CD14-positive monocyte (primary cell): ENCODE measurements around the gene PWWP2B. TPM values are rescaled to one million over a fixed set of nuclear protein-coding genes. Genes with fewer than 3 reads are reported as not detected.
A peak's percentile ranks its signal among the peaks of the same experiment; 100 is the strongest.

ENCODE experiments used
- DNase-seq, 3 donors: peaks; one replicate each; pipeline ENCODE4 v3.0.0-alpha.2; 2011 to 2022
- H2AFZ ChIP-seq: 2 replicates; pipeline ENCODE4 v1.6.0; 2012; ENCODE audit warnings: mild to moderate bottlenecking, low read depth, low read length, inconsistent platforms; ENCODE audit not compliant: insufficient read depth, poor library complexity, severe bottlenecking
- H3K27ac ChIP-seq, 2 donors: 1 replicate in 1 of 2; 2 replicates in 1 of 2; pipeline ENCODE4 v1.5.1; 2012 to 2013; ENCODE audit warnings: low read length in 2 of 2, control low read depth in 1 of 2, inconsistent platforms in 1 of 2, low read depth in 1 of 2, mild to moderate bottlenecking in 1 of 2
- H3K27me3 ChIP-seq, 2 donors: one replicate each; pipeline versions ENCODE4 v1.6.0 to v1.6.1; 2011 to 2013; ENCODE audit warnings: low read length in 2 of 2; ENCODE audit not compliant: control insufficient read depth in 2 of 2, insufficient read depth in 2 of 2
- H3K36me3 ChIP-seq, 2 donors: replicated peaks in 1 of 2; 1 replicate in 1 of 2; 2 replicates in 1 of 2; pipeline versions ENCODE4 v1.5.1 to v1.6.1; 2012 to 2013; ENCODE audit warnings: low read length in 2 of 2, control low read depth in 1 of 2, inconsistent platforms in 1 of 2, mild to moderate bottlenecking in 1 of 2; ENCODE audit not compliant: insufficient read depth in 2 of 2, control insufficient read depth in 1 of 2
- H3K4me1 ChIP-seq, 2 donors: 1 replicate in 1 of 2; 2 replicates in 1 of 2; pipeline versions ENCODE4 v1.5.1 to v1.6.1; 2012 to 2013; ENCODE audit warnings: low read length in 2 of 2, control low read depth in 1 of 2, inconsistent platforms in 1 of 2, mild to moderate bottlenecking in 1 of 2, moderate library complexity in 1 of 2; ENCODE audit not compliant: insufficient read depth in 2 of 2, control insufficient read depth in 1 of 2
- H3K4me2 ChIP-seq: replicated peaks from 2 replicates; pipeline ENCODE3; 2012; ENCODE audit warnings: low read length, moderate library complexity, mild to moderate bottlenecking; ENCODE audit not compliant: poor library complexity, severe bottlenecking; ENCODE audit errors: extremely low read depth
- H3K4me3 ChIP-seq, 3 experiments: fragments of 200-600 bp in 1 of 3; sonication (generic) in 1 of 3; replicated peaks in 1 of 3; 1 replicate in 2 of 3; 2 replicates in 1 of 3; pipeline ENCODE4 v1.5.1; 2011 to 2013; ENCODE audit warnings: low read length in 3 of 3, mild to moderate bottlenecking in 3 of 3, control low read depth in 2 of 3, low read depth in 2 of 3, inconsistent platforms in 1 of 3, moderate library complexity in 1 of 3
- H3K79me2 ChIP-seq: 2 replicates; pipeline ENCODE4 v1.6.0; 2012; ENCODE audit warnings: mild to moderate bottlenecking, control low read depth, inconsistent platforms, low read length, moderate library complexity; ENCODE audit not compliant: insufficient read depth
- H3K9ac ChIP-seq: 2 replicates; pipeline ENCODE4 v1.6.0; 2017; ENCODE audit warnings: low read length, mild to moderate bottlenecking; ENCODE audit not compliant: insufficient read depth, poor library complexity, severe bottlenecking
- H3K9me3 ChIP-seq, 2 donors: replicated peaks in 1 of 2; 1 replicate in 1 of 2; 2 replicates in 1 of 2; pipeline versions ENCODE4 v1.5.1 to v1.6.1; 2012 to 2013; ENCODE audit warnings: low read length in 2 of 2, control low read depth in 1 of 2; ENCODE audit not compliant: control insufficient read depth in 1 of 2, insufficient read depth in 1 of 2
- H4K20me1 ChIP-seq: 2 replicates; pipeline ENCODE4 v1.6.0; 2012; ENCODE audit warnings: mild to moderate bottlenecking, low read length, control low read depth, moderate library complexity; ENCODE audit not compliant: insufficient read depth
- H3K27ac Mint-ChIP-seq, 7 donors: one replicate each; pipeline ENCODE4 v1.8.0; 2020; ENCODE audit warnings: mild to moderate bottlenecking in 7 of 7, mixed read lengths in 7 of 7, moderate library complexity in 6 of 7, inconsistent platforms in 2 of 7
- H3K27me3 Mint-ChIP-seq, 3 donors: one replicate each; pipeline ENCODE4 v1.8.0; 2021 to 2022; ENCODE audit warnings: low read depth in 3 of 3, mild to moderate bottlenecking in 3 of 3, mixed read lengths in 3 of 3, moderate library complexity in 3 of 3, inconsistent platforms in 1 of 3
- H3K36me3 Mint-ChIP-seq, 2 donors: one replicate each; pipeline ENCODE4 v1.8.0; 2020; ENCODE audit warnings: mixed read lengths in 2 of 2, inconsistent platforms in 1 of 2, mild to moderate bottlenecking in 1 of 2
- H3K4me1 Mint-ChIP-seq: one replicate; pipeline ENCODE4 v1.8.0; 2020; ENCODE audit warnings: mild to moderate bottlenecking, mixed read lengths
- H3K4me3 Mint-ChIP-seq, 2 donors: one replicate each; pipeline ENCODE4 v1.8.0; 2020; ENCODE audit warnings: mild to moderate bottlenecking in 2 of 2, mixed read lengths in 2 of 2, moderate library complexity in 1 of 2
- H3K9me3 Mint-ChIP-seq, 7 donors: one replicate each; pipeline ENCODE4 v1.8.0; 2020 to 2022; ENCODE audit warnings: mixed read lengths in 7 of 7, mild to moderate bottlenecking in 6 of 7, moderate library complexity in 6 of 7, inconsistent platforms in 2 of 7
- WGBS: methylation state at CpG from one replicate; pipeline ENCODE4 v1.1.5; 2013; ENCODE audit warnings: missing lambda C conversion rate; ENCODE audit not compliant: insufficient coverage; 5-methylcytosine and 5-hydroxymethylcytosine counted together
- intact Hi-C, 2 donors: fragments of 100-400 bp; cut with micrococcal nuclease; formaldehyde crosslinking; loops; one replicate each; pipeline versions ENCODE4 v1.15.0 to v1.15.1; 2023
- polyA plus RNA-seq, 3 donors: library from polyadenylated mRNA; depleted of rRNA in 1 of 3; unstranded in 2 of 3; stranded (reverse) in 1 of 3; fragments of 300-500 nt in 2 of 3; fragments of >200 nt in 1 of 3; fragmentation: Illumina TruSeq in 2 of 3; gene quantifications; 1 replicate in 2 of 3; 2 replicates in 1 of 3; pipeline ENCODE4 v1.2.3, GENCODE V29; 2012 to 2021
- TF ChIP-seq, protein P1 (sequence below): fragments of 200-600 bp; IDR thresholded peaks from one replicate; pipeline ENCODE4 v1.8.0; 2022; ENCODE audit warnings: antibody characterized with exemption, mild to moderate bottlenecking

The PWWP2B gene
- polyA plus RNA-seq, 3 donors = 2.4 to 6.9 (median 2.7) TPM

GRCh38 chr10:132452651-132453469, 55.9 kb downstream of the PWWP2B start:
- H3K79me2 ChIP-seq = no peaks in the 10 kb centered on the region
- H3K27me3 ChIP-seq = peaks cover 0 to 2% of the 10 kb centered on the region in 2 donors
- H2AFZ ChIP-seq = no peak overlapping the region
- H4K20me1 ChIP-seq = no peaks in the 10 kb centered on the region
- H3K36me3 Mint-ChIP-seq = no peaks in the 10 kb centered on the region
- 3% methylated on average over 42 of the region's 45 CpGs for WGBS
- H3K4me1 ChIP-seq = peaks cover 44 to 48% of the 10 kb centered on the region in 2 donors
- no peaks in the 10 kb centered on the region for H3K9me3 Mint-ChIP-seq
- peaks cover 34% of the 10 kb centered on the region for H3K4me1 Mint-ChIP-seq
- peak overlapping the region; percentile 66 to 91 (median 82) for H3K27ac Mint-ChIP-seq
- peak overlapping the region; percentile 48 to 78 for H3K4me3 Mint-ChIP-seq
- no peaks in the 10 kb centered on the region for H3K9me3 ChIP-seq
- H3K36me3 ChIP-seq = no peaks in the 10 kb centered on the region
- H3K4me2 ChIP-seq = peak overlapping the region; percentile 63
- TF ChIP-seq, protein P1, sequence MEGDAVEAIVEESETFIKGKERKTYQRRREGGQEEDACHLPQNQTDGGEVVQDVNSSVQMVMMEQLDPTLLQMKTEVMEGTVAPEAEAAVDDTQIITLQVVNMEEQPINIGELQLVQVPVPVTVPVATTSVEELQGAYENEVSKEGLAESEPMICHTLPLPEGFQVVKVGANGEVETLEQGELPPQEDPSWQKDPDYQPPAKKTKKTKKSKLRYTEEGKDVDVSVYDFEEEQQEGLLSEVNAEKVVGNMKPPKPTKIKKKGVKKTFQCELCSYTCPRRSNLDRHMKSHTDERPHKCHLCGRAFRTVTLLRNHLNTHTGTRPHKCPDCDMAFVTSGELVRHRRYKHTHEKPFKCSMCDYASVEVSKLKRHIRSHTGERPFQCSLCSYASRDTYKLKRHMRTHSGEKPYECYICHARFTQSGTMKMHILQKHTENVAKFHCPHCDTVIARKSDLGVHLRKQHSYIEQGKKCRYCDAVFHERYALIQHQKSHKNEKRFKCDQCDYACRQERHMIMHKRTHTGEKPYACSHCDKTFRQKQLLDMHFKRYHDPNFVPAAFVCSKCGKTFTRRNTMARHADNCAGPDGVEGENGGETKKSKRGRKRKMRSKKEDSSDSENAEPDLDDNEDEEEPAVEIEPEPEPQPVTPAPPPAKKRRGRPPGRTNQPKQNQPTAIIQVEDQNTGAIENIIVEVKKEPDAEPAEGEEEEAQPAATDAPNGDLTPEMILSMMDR = peak; percentile 99
- peaks cover 2 to 6% (median 2%) of the 10 kb centered on the region in 3 donors for H3K27me3 Mint-ChIP-seq
- intact Hi-C loops = loop anchor here (2.0 to 5.0 kb wide), 6 partner anchors 64 to 230 kb away; partner anchors contain the start of genes INPP5A (in 2 of the 2) and STK32C (in 2 of the 2)
- H3K9ac ChIP-seq = peak overlapping the region; percentile 41
- H3K4me3 ChIP-seq = peak overlapping the region in 2 of 3 experiments; percentile 1 to 43
- H3K27ac ChIP-seq = peak overlapping the region; percentile 42 to 75
- DNase-seq = peak; percentile 77 to 91 (median 80)

- no peak overlapping the region for H3K9ac ChIP-seq
- intact Hi-C loops = loop anchor here (2.0 to 5.0 kb wide), 6 partner anchors 65 to 231 kb away; partner anchors contain the start of genes INPP5A (in 2 of the 2) and STK32C (in 2 of the 2)
Observed at GRCh38 chr10:132453470-132453861, 56.5 kb downstream of the PWWP2B start.

More at GRCh38 chr10:132453470-132453861, 56.5 kb downstream of the PWWP2B start:
- peak overlapping the region; percentile 21 for H2AFZ ChIP-seq
- H3K4me1 Mint-ChIP-seq = peaks cover 31% of the 10 kb centered on the region
- H3K27ac ChIP-seq = no peak overlapping the region
- no peaks in the 10 kb centered on the region for H3K36me3 Mint-ChIP-seq
- H4K20me1 ChIP-seq = no peaks in the 10 kb centered on the region
- no peaks in the 10 kb centered on the region for H3K79me2 ChIP-seq
- TF ChIP-seq, protein P1 = peak; percentile 71
- H3K27me3 Mint-ChIP-seq = peaks cover 2 to 7% (median 4%) of the 10 kb centered on the region in 3 donors
- no peak for DNase-seq
- peaks cover 0 to 2% of the 10 kb centered on the region in 2 donors for H3K27me3 ChIP-seq
- no peak overlapping the region for H3K4me3 Mint-ChIP-seq
- H3K4me3 ChIP-seq = peak overlapping the region in 1 of 3 experiments; percentile 43
- no peaks in the 10 kb centered on the region for H3K9me3 ChIP-seq
- H3K4me1 ChIP-seq = peaks cover 39 to 46% of the 10 kb centered on the region in 2 donors
- no peaks in the 10 kb centered on the region for H3K9me3 Mint-ChIP-seq
- H3K27ac Mint-ChIP-seq = no peak overlapping the region
- H3K36me3 ChIP-seq = no peaks in the 10 kb centered on the region
- H3K4me2 ChIP-seq = peak overlapping the region; percentile 63
- WGBS = 76% methylated on average over 14 of the region's 15 CpGs
